Measurements from ENCODE around the gene PABPC1L.

Gene PABPC1L

DNA sequence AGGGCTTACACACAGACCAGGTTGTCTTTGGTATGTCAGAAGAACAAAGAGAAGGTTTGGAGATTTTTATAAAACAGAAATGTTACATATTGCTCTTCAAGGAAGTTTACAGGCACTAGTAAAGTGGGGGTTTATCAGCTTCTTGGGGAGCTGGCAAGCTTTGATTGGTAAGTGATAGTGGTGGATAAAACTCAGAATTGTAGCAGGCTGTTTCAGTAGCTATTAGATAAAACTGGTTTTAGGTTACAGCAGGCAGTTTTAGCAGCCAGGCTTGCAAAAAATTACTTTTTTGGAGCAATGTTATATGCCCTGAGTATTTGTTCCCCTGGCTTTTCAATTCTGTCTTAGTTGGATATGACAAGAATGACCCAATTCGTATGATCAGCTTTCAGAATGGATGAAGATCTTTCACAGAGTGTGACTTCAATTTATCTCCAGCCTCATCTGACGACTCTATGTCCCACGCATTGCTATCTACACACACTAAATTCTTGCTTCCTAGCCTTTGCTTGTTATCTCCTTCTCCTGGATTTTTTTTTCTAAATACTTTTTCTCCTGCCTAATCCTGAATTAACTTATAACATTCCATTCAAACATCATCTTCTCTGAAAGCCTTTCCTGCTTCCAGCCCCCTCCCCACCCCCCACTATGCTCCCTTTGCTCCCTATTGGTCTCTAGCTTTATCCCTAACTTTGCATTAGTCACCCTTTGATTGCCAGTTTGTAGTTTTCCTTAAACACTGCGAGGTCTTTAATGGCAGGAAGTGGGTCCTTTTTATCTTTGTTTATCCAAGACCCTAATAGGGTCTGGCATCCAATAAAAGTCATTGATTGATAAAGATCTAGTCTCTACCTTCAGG lies 51.4 kb downstream of the PABPC1L start (continued):
- TF ChIP-seq ZNF112 (tag by site-specific recombination; IDR thresholded peaks at IDR 0.05) (no peak), ZNF239 (tag by site-specific recombination; IDR thresholded peaks at IDR 0.05) (no peak), GLIS1 (tag by site-specific recombination; IDR thresholded peaks at IDR 0.05) (peak; percentile 68), ZNF518A (tag by site-specific recombination; conservative IDR thresholded peaks at IDR 0.05; ENCODE audit: low read depth) (no peak), OSR2 (tag by site-specific recombination; IDR thresholded peaks at IDR 0.05) (peak; percentile 64), ZFHX2 (tag by site-specific recombination; conservative IDR thresholded peaks at IDR 0.05) (no peak), ZNF561 (tag by site-specific recombination; IDR thresholded peaks at IDR 0.05; ENCODE audit: borderline replicate concordance) (no peak), TCF7L2 (IDR thresholded peaks at IDR 0.05; ENCODE audit: borderline replicate concordance, low read depth, low read length) (peak; percentile 83), ZNF473 (tag by site-specific recombination; IDR thresholded peaks at IDR 0.05) (no peak), ZBTB17 (tag by site-specific recombination; IDR thresholded peaks at IDR 0.05) (no peak), ZNF423 (tag by site-specific recombination; IDR thresholded peaks at IDR 0.05) (no peak), ZNF777 (tag by site-specific recombination; IDR thresholded peaks at IDR 0.05; ENCODE audit: borderline replicate concordance) (no peak), ZNF837 (tag by site-specific recombination; IDR thresholded peaks at IDR 0.05) (no peak), ZNF133 (tag by site-specific recombination; IDR thresholded peaks at IDR 0.05) (no peak), HOXC10 (CRISPR knock-in tag; IDR thresholded peaks at IDR 0.05) (no peak), ZNF157 (tag by site-specific recombination; IDR thresholded peaks at IDR 0.05) (no peak), KLF9 (tag by site-specific recombination; IDR thresholded peaks at IDR 0.05; ENCODE audit: low read depth) (no peak)
- TF ChIP-seq, protein P1, sequence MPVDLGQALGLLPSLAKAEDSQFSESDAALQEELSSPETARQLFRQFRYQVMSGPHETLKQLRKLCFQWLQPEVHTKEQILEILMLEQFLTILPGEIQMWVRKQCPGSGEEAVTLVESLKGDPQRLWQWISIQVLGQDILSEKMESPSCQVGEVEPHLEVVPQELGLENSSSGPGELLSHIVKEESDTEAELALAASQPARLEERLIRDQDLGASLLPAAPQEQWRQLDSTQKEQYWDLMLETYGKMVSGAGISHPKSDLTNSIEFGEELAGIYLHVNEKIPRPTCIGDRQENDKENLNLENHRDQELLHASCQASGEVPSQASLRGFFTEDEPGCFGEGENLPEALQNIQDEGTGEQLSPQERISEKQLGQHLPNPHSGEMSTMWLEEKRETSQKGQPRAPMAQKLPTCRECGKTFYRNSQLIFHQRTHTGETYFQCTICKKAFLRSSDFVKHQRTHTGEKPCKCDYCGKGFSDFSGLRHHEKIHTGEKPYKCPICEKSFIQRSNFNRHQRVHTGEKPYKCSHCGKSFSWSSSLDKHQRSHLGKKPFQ (tag by site-specific recombination; IDR thresholded peaks at IDR 0.05), result no peak

DNA sequence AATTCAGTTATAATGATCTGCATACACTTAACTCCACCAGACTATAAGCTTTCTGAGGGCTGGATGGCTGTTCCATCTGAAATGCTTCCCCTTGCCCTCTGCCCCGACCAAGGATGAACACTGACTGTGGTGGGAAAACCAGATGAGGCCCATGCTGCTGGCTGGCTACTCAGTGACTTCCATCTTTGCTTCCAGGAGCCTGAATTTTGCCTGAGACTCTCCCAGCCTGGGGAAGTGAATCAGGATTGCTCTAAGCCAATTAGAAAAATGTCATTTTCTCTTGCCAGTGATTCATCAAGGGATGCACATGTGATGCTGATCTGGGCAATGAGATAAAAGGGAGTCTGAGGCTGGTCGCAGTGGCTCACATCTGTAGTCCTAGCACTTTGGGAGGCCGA lies 52.0 kb downstream of the PABPC1L start:
- H3K27ac ChIP-seq (ENCODE audit: extremely low read depth, low read depth, low read length), result no peak overlapping the region
- H3K4me3 ChIP-seq (ENCODE audit: low read depth, low read length), result no peak overlapping the region
- no peak for TF ChIP-seq ZNF488 (tag by site-specific recombination; IDR thresholded peaks at IDR 0.05)
- peak; percentile 70 for TF ChIP-seq ZNF341 (tag by site-specific recombination; IDR thresholded peaks at IDR 0.05; ENCODE audit: low read depth)
- ChIA-PET CTCF (no interaction called here), POLR2A (no interaction called here)
- no peaks in the 10 kb centered on the region for H3K9me3 ChIP-seq (ENCODE audit: control insufficient read depth, insufficient read depth, low read depth, low read length)
- peaks cover 4% of the 10 kb centered on the region for H3K4me1 ChIP-seq (ENCODE audit: control insufficient read depth, insufficient read depth, low read length)
- H3K36me3 ChIP-seq (ENCODE audit: control insufficient read depth in 2 of 2, insufficient read depth in 1 of 2, low read length in 2 of 2), result peaks cover 0 to 5% of the 10 kb centered on the region in 2 experiments; a peak in 1 of 3 replicates
